GM12878 (cell line): ENCODE data around the gene ITCH. TPM values are rescaled to one million over a fixed set of nuclear protein-coding genes. Genes with fewer than 3 reads are reported as not detected.
"Not testable (repeated sequence)": the region's sequence is repeated elsewhere in the genome, so short reads cannot be mapped to it uniquely, and the experiment has no call there.

Source experiments
- ATAC-seq: fragments of 200-7000 bp; cut with Tn5 transposase; 3 replicates; pipeline ENCODE4 v1.9.1; 2020; ENCODE audit warnings: mild to moderate bottlenecking, moderate library complexity
- BruUV-seq: library from RNA; stranded (reverse); fragments of 400-500 nt; replicated peaks from 2 replicates; lab custom pipeline; 2021; lab: Mats Ljungman, UMichigan
- CTCF ChIA-PET: fragments of 300-600 bp; sonication (Branson Sonifier 250); formaldehyde crosslinking; extraction: SDS; loops from one replicate; lab custom pipeline; 2021; ENCODE audit warnings: inconsistent platforms; lab: Yijun Ruan, JAX
- POLR2A ChIA-PET: fragments of 350-600 bp; formaldehyde crosslinking; extraction: SDS; loops from one replicate; lab custom pipeline; 2021; ENCODE audit warnings: inconsistent platforms; lab: Charles Lee
- RAD21 ChIA-PET: fragments of 300-600 bp; sonication (Branson Sonifier 250); formaldehyde crosslinking; loops from one replicate; lab custom pipeline; 2023; ENCODE audit warnings: antibody characterized with exemption; ENCODE audit not compliant: unreplicated experiment; lab: Charles Lee
- SMC1A ChIA-PET: fragments of 300-600 bp; sonication (Branson Sonifier 250); formaldehyde crosslinking; loops from one replicate; lab custom pipeline; 2023; ENCODE audit not compliant: unreplicated experiment, uncharacterized antibody; lab: Charles Lee
- DNase-seq: peaks from one replicate; pipeline ENCODE4 v3.0.0-alpha.2; 2011; ENCODE audit warnings: low read depth, low spot score
- FAIRE-seq: peaks from 3 replicates; lab custom pipeline; 2011; peaks lifted over from hg19 to GRCh38; lab: Jason Lieb, UNC
- H2AFZ ChIP-seq: 2 replicates; pipeline ENCODE4 v1.6.0; 2011; ENCODE audit warnings: low read depth, low read length, control low read depth; ENCODE audit not compliant: control insufficient read depth
- H3K27ac ChIP-seq: 2 replicates; pipeline ENCODE4 v1.5.1; 2011; ENCODE audit warnings: control low read depth; ENCODE audit not compliant: control insufficient read depth, insufficient read depth
- H3K27me3 ChIP-seq, 2 experiments: replicated peaks in 1 of 2; 2 replicates each; pipeline versions ENCODE4 v1.6.0 to v1.6.1; 2011; ENCODE audit warnings: low read length in 1 of 2; ENCODE audit not compliant: control insufficient read depth in 2 of 2, insufficient read depth in 2 of 2
- H3K36me3 ChIP-seq, 2 experiments: 2 replicates each; pipeline ENCODE4 v1.5.1; 2011; ENCODE audit warnings: low read length in 1 of 2; ENCODE audit not compliant: control insufficient read depth in 2 of 2, insufficient read depth in 2 of 2
- H3K4me1 ChIP-seq: 2 replicates; pipeline ENCODE4 v1.6.1; 2011; ENCODE audit warnings: mild to moderate bottlenecking, low read length, moderate library complexity, mixed read lengths; ENCODE audit not compliant: control insufficient read depth, insufficient read depth
- H3K4me2 ChIP-seq: 2 replicates; pipeline ENCODE4 v1.6.0; 2011; ENCODE audit warnings: control low read depth; ENCODE audit not compliant: control insufficient read depth, insufficient read depth
- H3K4me3 ChIP-seq: fragments of 200-600 bp; sonication (generic); 2 replicates; pipeline ENCODE4 v1.5.1; 2016
- H3K79me2 ChIP-seq: 2 replicates; pipeline ENCODE4 v1.6.0; 2011; ENCODE audit warnings: low read length; ENCODE audit not compliant: control insufficient read depth, insufficient read depth
- H3K9ac ChIP-seq: 2 replicates; pipeline ENCODE4 v1.8.0; 2011; ENCODE audit warnings: low read length, control low read depth, mixed read lengths; ENCODE audit not compliant: control insufficient read depth, insufficient read depth
- H3K9me3 ChIP-seq: replicated peaks from 3 replicates; pipeline ENCODE4 v1.5.1; 2011; ENCODE audit warnings: mild to moderate bottlenecking, low read length; ENCODE audit not compliant: control insufficient read depth, insufficient read depth
- H4K20me1 ChIP-seq: 2 replicates; pipeline ENCODE4 v1.6.0; 2011; ENCODE audit not compliant: control insufficient read depth, insufficient read depth
- BRCA1 ChIP-seq: IDR thresholded peaks from 2 replicates; pipeline ENCODE4 v1.6.1; 2011; ENCODE audit warnings: low read depth, low read length, improper control_type of control experiment
- ESRRA ChIP-seq: IDR thresholded peaks from 2 replicates; pipeline ENCODE4 v1.6.1; 2012; ENCODE audit warnings: mild to moderate bottlenecking, low read length, improper control_type of control experiment
- JUND ChIP-seq: IDR thresholded peaks from 2 replicates; pipeline ENCODE4 v1.6.1; 2012; ENCODE audit warnings: low read depth, mild to moderate bottlenecking, low read length, improper control_type of control experiment, moderate library complexity
- WGBS: methylation state at CpG from one replicate; pipeline ENCODE4 v1.1.6; 2016; ENCODE audit warnings: low lambda C conversion rate; ENCODE audit not compliant: insufficient replicate concordance, insufficient coverage; ENCODE audit errors: missing lambda C conversion rate; 5-methylcytosine and 5-hydroxymethylcytosine counted together
- in situ Hi-C: fragments of 300-500 bp; cut with MboI; formaldehyde crosslinking; loops from 9 replicates; pipeline ENCODE4 v1.14.3; 2018; ENCODE audit warnings: mixed read lengths
- intact Hi-C: fragments of 100-400 bp; cut with micrococcal nuclease; formaldehyde crosslinking; loops from one replicate; pipeline ENCODE4 v1.14.2; 2022; ENCODE audit not compliant: unreplicated experiment
- polyA plus RNA-seq, 11 experiments: library from polyadenylated mRNA; depleted of rRNA in 4 of 11; unstranded in 6 of 11; stranded (reverse) in 5 of 11; fragments of >200 nt; fragmentation: Nextera tagmentation in 4 of 11; fragmentation: Illumina TruSeq in 1 of 11; extraction: Ambion mirVana in 4 of 11; extraction: Trizol in 1 of 11; gene quantifications; 1 replicate in 1 of 11; 2 replicates in 10 of 11; pipeline versions ENCODE4 v1.2.1 to v1.2.3, GENCODE V29; 2011 to 2016; ENCODE audit warnings: inconsistent platforms in 2 of 11, missing spikeins in 2 of 11, low read depth in 1 of 11
- total RNA-seq, 4 experiments: library from RNA; depleted of rRNA in 3 of 4; stranded (reverse); fragments of >200 nt in 3 of 4; fragmentation: Illumina TruSeq in 1 of 4; extraction: Trizol in 1 of 4; gene quantifications; 2 replicates each; pipeline versions ENCODE4 v1.2.1 to v1.2.3, GENCODE V29; 2013 to 2021
- TF ChIP-seq, protein P1 (sequence below): fragments of 450-650 bp; IDR thresholded peaks from 2 replicates; pipeline ENCODE4 v1.6.1; 2018; ENCODE audit warnings: mild to moderate bottlenecking, low read depth, moderate library complexity; ENCODE audit not compliant: partially characterized antibody

Gene ITCH
- total and polyA plus RNA-seq, 10 of the 15 experiments (the other 5 are each of a cell fraction or from before 2014, with no cell fraction given), result 7.5 to 46.1 (median 21.5) TPM

DNA sequence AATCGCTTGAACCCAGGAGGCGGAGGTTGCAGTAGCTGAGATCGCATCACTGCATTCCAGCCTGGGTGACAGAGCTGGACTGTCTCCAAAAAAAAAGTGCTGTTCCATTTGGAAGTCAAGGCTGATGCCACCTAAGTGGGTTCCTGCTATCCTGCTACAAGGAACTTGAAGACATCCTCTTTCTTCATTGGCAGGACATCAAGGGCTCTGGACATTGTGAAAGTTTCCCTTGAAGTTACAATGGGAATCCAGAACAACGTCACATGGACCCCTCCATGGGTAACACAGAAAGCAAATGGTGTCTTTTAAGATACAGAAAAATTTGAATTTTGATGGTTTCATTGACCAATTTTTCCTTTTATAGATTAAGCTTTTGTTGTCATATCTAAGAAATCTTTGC is 15.5 kb upstream of the ITCH start (continued):
- no peak for TF ChIP-seq ESRRA

DNA sequence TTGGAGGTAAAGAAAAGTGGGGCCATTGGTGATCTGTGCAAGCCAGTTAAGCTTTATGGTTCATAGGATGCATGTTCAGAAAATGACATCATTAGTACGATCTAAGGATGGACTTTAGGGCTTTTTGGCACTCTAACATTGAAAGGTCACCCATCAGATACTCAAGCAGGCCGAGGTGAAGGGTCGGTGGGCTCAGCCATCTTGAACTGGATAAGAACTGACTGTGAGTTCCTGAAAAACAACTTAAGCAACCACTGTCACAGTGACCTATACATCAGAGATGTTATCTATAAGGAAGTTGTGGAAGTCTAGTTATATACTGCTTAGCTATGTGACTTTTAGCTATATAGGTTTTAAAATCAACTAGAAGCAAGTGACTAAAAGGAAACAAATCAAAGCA is 13.0 kb upstream of the ITCH start:
- WGBS, result 67% methylated on average over 3 of the region's 3 CpGs
- Histone ChIP-seq H3K9ac (no peak overlapping the region), H3K4me2 (no peak overlapping the region), H3K79me2 (no peaks in the 10 kb centered on the region), H3K4me1 (no peaks in the 10 kb centered on the region), H3K27ac (no peak overlapping the region), H3K27me3 (no peaks in the 10 kb centered on the region), H2AFZ (no peak overlapping the region)
- in situ Hi-C loops, result no loop called here
- intact Hi-C loops, result no loop called here
- POLR2A ChIA-PET, result interaction anchor here (0.5 to 1.3 kb wide), 3 partner anchors 12 to 13 kb away, joined by 3 to 7 read pairs (median 4); partner anchors contain the start of gene ITCH
- no TSS peak for BruUV-seq
- RAD21 ChIA-PET, result interaction anchor here (0.8 kb wide), 1 partner anchor 37 kb away, joined by 3 read pairs; no protein-coding TSS in a partner anchor
- no peak for ATAC-seq
- SMC1A ChIA-PET, result interaction anchor here (1.3 kb wide), 1 partner anchor 12 kb away, joined by 3 read pairs; no protein-coding TSS in a partner anchor
- CTCF ChIA-PET, result interaction anchor here (0.8 to 0.9 kb wide), 2 partner anchors 37 to 265 kb away, joined by 3 to 6 read pairs; no protein-coding TSS in a partner anchor
- no peak for DNase-seq
- no peak for TF ChIP-seq BRCA1
- no peak for TF ChIP-seq JUND
- TF ChIP-seq, protein P1, sequence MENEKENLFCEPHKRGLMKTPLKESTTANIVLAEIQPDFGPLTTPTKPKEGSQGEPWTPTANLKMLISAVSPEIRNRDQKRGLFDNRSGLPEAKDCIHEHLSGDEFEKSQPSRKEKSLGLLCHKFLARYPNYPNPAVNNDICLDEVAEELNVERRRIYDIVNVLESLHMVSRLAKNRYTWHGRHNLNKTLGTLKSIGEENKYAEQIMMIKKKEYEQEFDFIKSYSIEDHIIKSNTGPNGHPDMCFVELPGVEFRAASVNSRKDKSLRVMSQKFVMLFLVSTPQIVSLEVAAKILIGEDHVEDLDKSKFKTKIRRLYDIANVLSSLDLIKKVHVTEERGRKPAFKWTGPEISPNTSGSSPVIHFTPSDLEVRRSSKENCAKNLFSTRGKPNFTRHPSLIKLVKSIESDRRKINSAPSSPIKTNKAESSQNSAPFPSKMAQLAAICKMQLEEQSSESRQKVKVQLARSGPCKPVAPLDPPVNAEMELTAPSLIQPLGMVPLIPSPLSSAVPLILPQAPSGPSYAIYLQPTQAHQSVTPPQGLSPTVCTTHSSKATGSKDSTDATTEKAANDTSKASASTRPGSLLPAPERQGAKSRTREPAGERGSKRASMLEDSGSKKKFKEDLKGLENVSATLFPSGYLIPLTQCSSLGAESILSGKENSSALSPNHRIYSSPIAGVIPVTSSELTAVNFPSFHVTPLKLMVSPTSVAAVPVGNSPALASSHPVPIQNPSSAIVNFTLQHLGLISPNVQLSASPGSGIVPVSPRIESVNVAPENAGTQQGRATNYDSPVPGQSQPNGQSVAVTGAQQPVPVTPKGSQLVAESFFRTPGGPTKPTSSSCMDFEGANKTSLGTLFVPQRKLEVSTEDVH, result no peak
- TF ChIP-seq, all 136 proteins: peak for 0
- Histone ChIP-seq H3K36me3 (no peaks in the 10 kb centered on the region), H3K9me3 (no peaks in the 10 kb centered on the region), H4K20me1 (no peaks in the 10 kb centered on the region), H3K4me3 (no peak overlapping the region)
- FAIRE-seq, result no peak

DNA sequence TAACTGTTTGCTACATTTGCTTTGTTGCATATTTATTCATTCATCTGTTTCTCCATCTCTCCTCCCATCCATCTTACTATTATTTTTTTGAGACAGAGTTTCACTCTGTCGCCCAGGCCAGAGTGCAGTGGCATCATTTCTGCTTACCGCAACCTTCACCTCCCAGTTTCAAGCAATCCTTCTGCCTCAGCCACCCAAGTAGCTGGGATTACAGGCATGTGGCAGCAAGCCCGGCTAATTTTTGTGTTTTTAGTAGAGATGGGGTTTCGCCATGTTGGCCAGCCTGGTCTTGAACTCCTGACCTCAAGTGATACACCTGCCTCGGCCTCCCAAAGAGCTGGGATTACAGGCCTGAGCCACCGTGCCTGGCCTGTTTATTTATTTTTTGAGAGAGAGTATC is 9.6 kb upstream of the ITCH start:
- H3K27ac ChIP-seq, SMC1A ChIA-PET: not testable (repeated sequence)

More for the DNA sequence above, 9.6 kb upstream of the ITCH start:
- ATAC-seq, H3K4me2 ChIP-seq, H3K36me3 ChIP-seq, H3K9me3 ChIP-seq, H3K79me2 ChIP-seq, H4K20me1 ChIP-seq, CTCF ChIA-PET, BruUV-seq, intact Hi-C loops, H3K9ac ChIP-seq, in situ Hi-C loops, RAD21 ChIA-PET, H3K27me3 ChIP-seq, H2AFZ ChIP-seq, DNase-seq, FAIRE-seq, H3K4me3 ChIP-seq, H3K4me1 ChIP-seq: not testable (repeated sequence)
- POLR2A ChIA-PET, result interaction anchor here (0.7 kb wide), 1 partner anchor 108 kb away, joined by 5 read pairs; no protein-coding TSS in a partner anchor
- 89% methylated on average over 6 of the region's 6 CpGs for WGBS
